ENCODE measurements around the gene ASPHD2. TPM values are rescaled to one million over a fixed set of nuclear protein-coding genes. Genes with fewer than 3 reads are reported as not detected.
"Not testable (repeated sequence)": the region's sequence is repeated elsewhere in the genome, so short reads cannot be mapped to it uniquely, and the experiment has no call there.

Gene ASPHD2
- total RNA-seq, 1 experiment from 2014 or later, result 0.44 TPM

DNA sequence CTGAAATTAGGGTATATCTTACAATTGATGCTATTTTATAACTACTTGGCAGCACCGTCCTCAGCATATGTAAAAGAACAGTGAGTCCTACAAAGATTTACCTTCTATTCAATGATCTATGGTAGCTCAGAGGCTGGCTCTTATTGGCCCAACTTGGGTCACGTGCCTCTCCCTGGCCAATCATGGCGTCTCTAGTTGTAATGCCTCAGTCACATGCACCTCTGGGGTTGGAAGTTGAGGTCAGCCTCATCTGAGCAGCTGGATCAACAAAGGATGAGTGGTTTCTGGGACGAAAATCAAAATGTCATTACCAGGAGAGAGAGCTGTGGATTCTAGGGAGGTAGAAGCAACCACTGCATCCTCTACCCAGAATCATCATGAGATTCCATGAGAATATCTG is 22.9 kb upstream of the ASPHD2 start:
- no TSS peak for BruUV-seq (replicated peaks)
- Histone ChIP-seq H3K4me1 (replicated peaks; ENCODE audit: insufficient read depth) (no peaks in the 10 kb centered on the region), H3K9me3 (ENCODE audit: insufficient read depth, low read depth) (no peaks in the 10 kb centered on the region), H2AFZ (no peak overlapping the region), H3K36me3 (ENCODE audit: low read depth) (no peaks in the 10 kb centered on the region), H3K79me2 (ENCODE audit: low read depth) (no peaks in the 10 kb centered on the region), H3K27ac (no peak overlapping the region), H3K27me3 (ENCODE audit: insufficient read depth, low read depth) (peaks cover 80% of the 10 kb centered on the region), H3K4me2 (no peak overlapping the region), H3F3A (ENCODE audit: insufficient read depth, low read depth) (no peaks in the 10 kb centered on the region), H3K4me3 (no peak overlapping the region), H3K9me2 (ENCODE audit: insufficient read depth) (no peaks in the 10 kb centered on the region; the same call in 1 of the 2 replicates), H4K20me1 (ENCODE audit: insufficient read depth) (no peaks in the 10 kb centered on the region)
- CTCF ChIA-PET, result no interaction called here
- DNase-seq, result no peak
- TF ChIP-seq, protein P1, sequence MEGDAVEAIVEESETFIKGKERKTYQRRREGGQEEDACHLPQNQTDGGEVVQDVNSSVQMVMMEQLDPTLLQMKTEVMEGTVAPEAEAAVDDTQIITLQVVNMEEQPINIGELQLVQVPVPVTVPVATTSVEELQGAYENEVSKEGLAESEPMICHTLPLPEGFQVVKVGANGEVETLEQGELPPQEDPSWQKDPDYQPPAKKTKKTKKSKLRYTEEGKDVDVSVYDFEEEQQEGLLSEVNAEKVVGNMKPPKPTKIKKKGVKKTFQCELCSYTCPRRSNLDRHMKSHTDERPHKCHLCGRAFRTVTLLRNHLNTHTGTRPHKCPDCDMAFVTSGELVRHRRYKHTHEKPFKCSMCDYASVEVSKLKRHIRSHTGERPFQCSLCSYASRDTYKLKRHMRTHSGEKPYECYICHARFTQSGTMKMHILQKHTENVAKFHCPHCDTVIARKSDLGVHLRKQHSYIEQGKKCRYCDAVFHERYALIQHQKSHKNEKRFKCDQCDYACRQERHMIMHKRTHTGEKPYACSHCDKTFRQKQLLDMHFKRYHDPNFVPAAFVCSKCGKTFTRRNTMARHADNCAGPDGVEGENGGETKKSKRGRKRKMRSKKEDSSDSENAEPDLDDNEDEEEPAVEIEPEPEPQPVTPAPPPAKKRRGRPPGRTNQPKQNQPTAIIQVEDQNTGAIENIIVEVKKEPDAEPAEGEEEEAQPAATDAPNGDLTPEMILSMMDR (conservative IDR thresholded peaks at IDR 0.05), result no peak
- TF ChIP-seq EZH2 (IDR thresholded peaks at IDR 0.05; ENCODE audit: low read depth), result no peak
- intact Hi-C loops (cut with micrococcal nuclease; ENCODE audit: unreplicated experiment), result no loop called here
- POLR2A ChIA-PET (ENCODE audit: unreplicated experiment), result no interaction called here

DNA sequence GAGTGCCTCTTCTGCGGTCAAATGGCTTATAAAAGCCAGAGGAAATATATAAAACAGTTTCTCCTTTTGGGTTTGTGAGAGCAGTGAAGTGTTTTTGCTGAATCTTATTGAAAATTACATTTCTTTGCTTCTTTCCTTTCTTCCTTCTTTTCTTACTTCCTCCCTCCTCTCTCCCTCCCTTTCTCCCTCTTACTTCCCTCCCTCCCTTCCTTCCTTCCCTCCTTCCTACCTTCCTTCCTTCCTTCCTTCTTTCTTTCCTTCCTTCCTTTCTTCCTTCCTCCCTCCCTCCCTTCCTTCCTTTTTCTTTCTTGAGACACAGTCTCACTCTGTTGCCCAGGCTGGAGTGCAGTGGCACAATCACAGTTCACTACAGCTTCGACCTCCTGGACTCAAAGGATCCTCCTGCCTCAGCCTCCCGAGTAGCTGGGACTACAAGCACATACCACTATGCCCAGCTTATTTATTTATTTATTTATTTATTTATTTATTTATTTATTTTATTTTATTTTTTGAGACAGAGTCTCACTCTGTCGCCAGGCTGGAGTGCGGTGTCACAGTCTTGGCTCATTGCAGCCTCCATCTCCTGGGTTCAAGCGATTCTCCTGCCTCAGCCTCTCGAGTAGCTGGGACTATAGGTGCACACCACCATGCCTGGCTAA is 20.4 kb upstream of the ASPHD2 start:
- H3K27ac ChIP-seq; POLR2A ChIA-PET (ENCODE audit: unreplicated experiment); CTCF ChIA-PET; DNase-seq; H3F3A ChIP-seq (ENCODE audit: insufficient read depth, low read depth); intact Hi-C loops (cut with micrococcal nuclease; ENCODE audit: unreplicated experiment); H3K4me3 ChIP-seq; H3K9me2 ChIP-seq (ENCODE audit: insufficient read depth); H3K4me1 ChIP-seq (replicated peaks; ENCODE audit: insufficient read depth); H3K4me2 ChIP-seq; H4K20me1 ChIP-seq (ENCODE audit: insufficient read depth); H3K9me3 ChIP-seq (ENCODE audit: insufficient read depth, low read depth); H2AFZ ChIP-seq; H3K36me3 ChIP-seq (ENCODE audit: low read depth); BruUV-seq (replicated peaks); H3K79me2 ChIP-seq (ENCODE audit: low read depth): not testable (repeated sequence)
- peaks cover 80% of the 10 kb centered on the region for H3K27me3 ChIP-seq (ENCODE audit: insufficient read depth, low read depth)

DNA sequence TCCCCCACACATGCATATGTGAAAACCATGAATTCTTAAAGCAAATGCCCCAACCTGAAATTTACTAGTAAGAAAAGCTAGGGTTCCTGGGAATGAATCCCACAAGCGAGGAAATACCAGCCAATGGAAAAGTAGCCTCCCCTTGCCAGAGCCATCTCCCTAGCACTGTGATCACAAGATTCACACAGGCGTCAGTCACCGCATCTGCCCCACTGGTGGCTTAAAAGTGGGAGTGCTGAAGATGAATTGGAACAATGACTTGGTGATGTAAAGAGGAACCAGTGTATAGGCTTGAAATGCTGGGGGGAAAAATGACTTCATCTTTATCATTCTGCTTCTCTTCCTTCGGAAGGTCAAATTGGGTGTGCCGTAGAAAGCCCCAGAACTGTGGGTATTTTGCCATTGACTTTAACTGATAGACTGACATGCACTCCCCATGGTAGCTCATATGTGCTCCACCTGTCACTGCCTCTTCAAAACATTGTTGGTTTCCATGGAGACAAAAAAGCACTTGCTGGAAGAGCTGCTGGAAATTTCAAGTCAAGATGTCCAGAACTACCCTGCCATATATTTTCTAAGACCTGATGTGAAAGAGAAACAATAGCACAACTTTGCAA is 19.2 kb upstream of the ASPHD2 start:
- DNase-seq, result no peak
- no peaks in the 10 kb centered on the region for H3K9me2 ChIP-seq (ENCODE audit: insufficient read depth)
- intact Hi-C loops (cut with micrococcal nuclease; ENCODE audit: unreplicated experiment), result no loop called here
- no peaks in the 10 kb centered on the region for H3K9me3 ChIP-seq (ENCODE audit: insufficient read depth, low read depth)
- BruUV-seq (replicated peaks), result no TSS peak
- no peak overlapping the region for H2AFZ ChIP-seq
- peaks cover 80% of the 10 kb centered on the region for H3K27me3 ChIP-seq (ENCODE audit: insufficient read depth, low read depth)
- CTCF ChIA-PET, result no interaction called here
- H3K4me3 ChIP-seq, result no peak overlapping the region
- H3K4me2 ChIP-seq, result no peak overlapping the region
- no peaks in the 10 kb centered on the region for H3K79me2 ChIP-seq (ENCODE audit: low read depth)
- H3F3A ChIP-seq (ENCODE audit: insufficient read depth, low read depth), result no peaks in the 10 kb centered on the region
- H3K36me3 ChIP-seq (ENCODE audit: low read depth), result no peaks in the 10 kb centered on the region
- H3K4me1 ChIP-seq (replicated peaks; ENCODE audit: insufficient read depth), result no peaks in the 10 kb centered on the region
- H3K27ac ChIP-seq, result no peak overlapping the region
- POLR2A ChIA-PET (ENCODE audit: unreplicated experiment), result no interaction called here
- TF ChIP-seq, protein P1 (conservative IDR thresholded peaks at IDR 0.05), result no peak
- TF ChIP-seq EZH2 (IDR thresholded peaks at IDR 0.05; ENCODE audit: low read depth), result no peak
- H4K20me1 ChIP-seq (ENCODE audit: insufficient read depth), result no peaks in the 10 kb centered on the region

DNA sequence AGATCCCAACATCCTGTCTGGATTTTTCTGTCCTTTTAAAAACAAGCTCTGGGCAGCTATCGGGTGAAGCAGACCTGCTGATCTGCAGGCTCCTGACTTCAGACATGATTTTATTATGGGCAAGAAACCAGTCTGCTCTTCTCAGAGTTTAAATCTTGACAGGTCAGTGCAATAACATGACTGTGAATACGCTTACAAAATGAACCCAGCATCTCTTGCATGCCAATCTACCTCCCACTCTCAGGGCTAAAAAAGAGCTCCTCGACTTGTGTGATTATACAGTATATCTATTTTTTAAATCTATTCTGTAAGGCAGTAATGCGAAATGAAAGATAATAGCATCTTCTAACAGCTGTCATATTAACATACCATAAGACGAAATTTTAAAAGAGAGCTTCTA is 18.7 kb upstream of the ASPHD2 start:
- H3K9me3 ChIP-seq (ENCODE audit: insufficient read depth, low read depth), result no peaks in the 10 kb centered on the region
- POLR2A ChIA-PET (ENCODE audit: unreplicated experiment), result no interaction called here
- no peaks in the 10 kb centered on the region for H3K79me2 ChIP-seq (ENCODE audit: low read depth)
- no peaks in the 10 kb centered on the region for H3K36me3 ChIP-seq (ENCODE audit: low read depth)
- intact Hi-C loops (cut with micrococcal nuclease; ENCODE audit: unreplicated experiment), result no loop called here
- no peaks in the 10 kb centered on the region for H3K9me2 ChIP-seq (ENCODE audit: insufficient read depth)
- TF ChIP-seq, protein P1 (conservative IDR thresholded peaks at IDR 0.05), result no peak
- no peak for TF ChIP-seq EZH2 (IDR thresholded peaks at IDR 0.05; ENCODE audit: low read depth)
- no peak for DNase-seq
- no peak overlapping the region for H3K4me2 ChIP-seq
- no peaks in the 10 kb centered on the region for H3K4me1 ChIP-seq (replicated peaks; ENCODE audit: insufficient read depth)
- H2AFZ ChIP-seq, result no peak overlapping the region
- CTCF ChIA-PET, result no interaction called here
- H3K27ac ChIP-seq, result no peak overlapping the region
- no peaks in the 10 kb centered on the region for H4K20me1 ChIP-seq (ENCODE audit: insufficient read depth)
- H3F3A ChIP-seq (ENCODE audit: insufficient read depth, low read depth), result no peaks in the 10 kb centered on the region
- H3K4me3 ChIP-seq, result no peak overlapping the region
- BruUV-seq (replicated peaks), result no TSS peak
- peaks cover 80% of the 10 kb centered on the region for H3K27me3 ChIP-seq (ENCODE audit: insufficient read depth, low read depth)

Measured in PC-9 (cell line).